SK-N-DZ (cell line): Measurements from ENCODE around the gene DYNLT1.
"Not testable (repeated sequence)": the region's sequence is repeated elsewhere in the genome, so short reads cannot be mapped to it uniquely, and the experiment has no call there.

ENCODE experiments used
- DNase-seq: peaks from one replicate; pipeline ENCODE4 v3.0.0-alpha.2; 2015; ENCODE audit warnings: low spot score

The DYNLT1 gene

GRCh38 chr6:158663625-158664165 lies 19.2 kb upstream of the DYNLT1 start:
- no peak for DNase-seq

GRCh38 chr6:158662954-158663624 lies 18.5 kb upstream of the DYNLT1 start:
- DNase-seq: no peak

- no peak for DNase-seq
Measured at GRCh38 chr6:158662607-158662953, 18.0 kb upstream of the DYNLT1 start.

GRCh38 chr6:158661156-158661685 lies 16.7 kb upstream of the DYNLT1 start:
- DNase-seq: no peak

GRCh38 chr6:158660333-158660754 lies 15.8 kb upstream of the DYNLT1 start:
- no peak for DNase-seq

GRCh38 chr6:158656986-158657385 lies 12.4 kb upstream of the DYNLT1 start:
- not testable (repeated sequence) for DNase-seq

GRCh38 chr6:158655569-158656450 lies 11.3 kb upstream of the DYNLT1 start:
- DNase-seq: peak; percentile 31

GRCh38 chr6:158654960-158655489 lies 10.5 kb upstream of the DYNLT1 start:
- DNase-seq: no peak

GRCh38 chr6:158654498-158654897 lies 10.0 kb upstream of the DYNLT1 start:
- peak; percentile 93 for DNase-seq

- DNase-seq: no peak
Measured at GRCh38 chr6:158653577-158654354, 9.2 kb upstream of the DYNLT1 start.

GRCh38 chr6:158651981-158652737 lies 7.6 kb upstream of the DYNLT1 start:
- not testable (repeated sequence) for DNase-seq

GRCh38 chr6:158649289-158650143 lies 5.0 kb upstream of the DYNLT1 start, which contains the start of gene SYTL3:
SYTL3 (plus strand) TSS chr6:158650054; CDS start chr6:158663269, 13,215 bp downstream.
- DNase-seq: no peak

- DNase-seq: no peak
Measured at GRCh38 chr6:158648682-158649131, 4.2 kb upstream of the DYNLT1 start.

- DNase-seq: no peak
Measured at GRCh38 chr6:158647501-158647900, 3.0 kb upstream of the DYNLT1 start.

- DNase-seq: no peak
Measured at GRCh38 chr6:158646023-158646910, 1.7 kb upstream of the DYNLT1 start.

GRCh38 chr6:158645064-158646022 lies 800 bp upstream of the DYNLT1 start:
- DNase-seq: no peak

GRCh38 chr6:158643836-158644230 lies 710 bp downstream of the DYNLT1 start:
- DNase-seq: no peak
